ENCODE results near the gene FBXL20.

The FBXL20 gene

GRCh38 chr17:39244600-39245570, 156.5 kb downstream of the FBXL20 start:
- FAIRE-seq = peak; percentile 89

- no peak for FAIRE-seq
Measured at GRCh38 chr17:39244016-39244599, 157.3 kb downstream of the FBXL20 start.

- FAIRE-seq = no peak
Measured at GRCh38 chr17:39243155-39243554, 158.3 kb downstream of the FBXL20 start.

- FAIRE-seq = no peak
Measured at GRCh38 chr17:39240631-39241030, 160.8 kb downstream of the FBXL20 start.

GRCh38 chr17:39239640-39240314, 161.6 kb downstream of the FBXL20 start:
- no peak for FAIRE-seq

- no peak for FAIRE-seq
Measured at GRCh38 chr17:39238311-39238972, 163.0 kb downstream of the FBXL20 start.

- no peak for FAIRE-seq
Measured at GRCh38 chr17:39237586-39237985, 163.8 kb downstream of the FBXL20 start.

- FAIRE-seq = no peak
Measured at GRCh38 chr17:39236981-39237441, 164.4 kb downstream of the FBXL20 start.

GRCh38 chr17:39236450-39236927, 164.9 kb downstream of the FBXL20 start:
- no peak for FAIRE-seq

- FAIRE-seq = peak; percentile 95
Measured at GRCh38 chr17:39235555-39236449, 165.6 kb downstream of the FBXL20 start.

GRCh38 chr17:39231591-39232551, 169.6 kb downstream of the FBXL20 start:
- no peak for FAIRE-seq

GRCh38 chr17:39231091-39231561, 170.3 kb downstream of the FBXL20 start:
- FAIRE-seq = no peak

GRCh38 chr17:39230361-39230760, 171.1 kb downstream of the FBXL20 start:
- FAIRE-seq = no peak

GRCh38 chr17:39229274-39229913, 172.0 kb downstream of the FBXL20 start:
- no peak for FAIRE-seq

- FAIRE-seq = no peak
Measured at GRCh38 chr17:39227364-39227919, 174.0 kb downstream of the FBXL20 start.

GRCh38 chr17:39225959-39226683, 175.3 kb downstream of the FBXL20 start:
- no peak for FAIRE-seq

GRCh38 chr17:39225308-39225958, 176.0 kb downstream of the FBXL20 start, which contains the start of gene STAC2:
TSS of gene STAC2 (minus strand) at chr17:39225945. CDS start at chr17:39225502, 443 bp downstream.
- no peak for FAIRE-seq

GRCh38 chr17:39224778-39225307, 176.6 kb downstream of the FBXL20 start:
- no peak for FAIRE-seq

Data from G401.6 (cell line).